OCI-LY7 (cell line): ENCODE results near the gene MTUS2. TPM values are rescaled to one million over a fixed set of nuclear protein-coding genes. Genes with fewer than 3 reads are reported as not detected.

Experiments
- BruUV-seq: library from RNA; stranded (reverse); fragments of 400-500 nt; replicated peaks from 2 replicates; lab custom pipeline; 2021; lab: Mats Ljungman, UMichigan
- CTCF ChIA-PET: fragments of 300-600 bp; sonication (Branson Sonifier 250); formaldehyde crosslinking; loops from one replicate; lab custom pipeline; 2022; ENCODE audit warnings: antibody characterized with exemption; ENCODE audit not compliant: unreplicated experiment; lab: Charles Lee
- POLR2A ChIA-PET: fragments of 300-600 bp; sonication (Branson Sonifier 250); formaldehyde crosslinking; loops from one replicate; lab custom pipeline; 2022; ENCODE audit warnings: antibody characterized with exemption; lab: Charles Lee
- DNase-seq: peaks from one replicate; pipeline ENCODE4 v3.0.0-alpha.2; 2015; ENCODE audit warnings: low spot score
- H2AFZ ChIP-seq: fragments of 200-600 bp; sonication (generic), shearing (Covaris generic); 2 replicates; pipeline ENCODE4 v1.6.1; 2014; ENCODE audit warnings: mild to moderate bottlenecking, antibody characterized with exemption, low read length, moderate library complexity
- H3K27ac ChIP-seq: fragments of 200-600 bp; sonication (generic); 2 replicates; pipeline ENCODE4 v1.5.1; 2014; ENCODE audit warnings: mixed run types, low read depth, mild to moderate bottlenecking, moderate library complexity, low read length, inconsistent platforms; ENCODE audit not compliant: poor library complexity, severe bottlenecking
- H3K36me3 ChIP-seq: fragments of 200-600 bp; sonication (generic); 2 replicates; pipeline ENCODE4 v1.6.1; 2014; ENCODE audit warnings: mild to moderate bottlenecking, antibody characterized with exemption, low read length, moderate library complexity, mixed read lengths; ENCODE audit not compliant: insufficient read depth
- H3K4me1 ChIP-seq: fragments of 200-600 bp; sonication (generic); 2 replicates; pipeline ENCODE4 v1.5.1; 2014; ENCODE audit warnings: mild to moderate bottlenecking, low read length; ENCODE audit not compliant: insufficient read depth, poor library complexity, severe bottlenecking
- H3K4me2 ChIP-seq: fragments of 200-600 bp; sonication (generic); 2 replicates; pipeline ENCODE4 v1.6.1; 2014; ENCODE audit warnings: mild to moderate bottlenecking, low read length
- H3K4me3 ChIP-seq: fragments of 200-600 bp; sonication (generic); 2 replicates; pipeline ENCODE4 v1.5.1; 2014; ENCODE audit warnings: mild to moderate bottlenecking, low read depth, low read length; ENCODE audit not compliant: poor library complexity, severe bottlenecking
- H3K79me2 ChIP-seq: fragments of 200-600 bp; sonication (generic); 2 replicates; pipeline ENCODE4 v1.6.1; 2016; ENCODE audit warnings: low read depth, mild to moderate bottlenecking, low read length, moderate library complexity, mixed read lengths; ENCODE audit not compliant: insufficient read depth
- H3K9me2 ChIP-seq: fragments of 200-600 bp; sonication (generic); 2 replicates; pipeline ENCODE4 v1.6.1; 2016; ENCODE audit warnings: mild to moderate bottlenecking, low read length, mixed read lengths; ENCODE audit not compliant: insufficient read depth
- H3K9me3 ChIP-seq: fragments of 200-600 bp; sonication (generic); 2 replicates; pipeline ENCODE4 v1.6.1; 2014; ENCODE audit warnings: mild to moderate bottlenecking, mixed run types, low read length, mixed read lengths
- H4K20me1 ChIP-seq: fragments of 200-600 bp; sonication (generic); 2 replicates; pipeline ENCODE4 v1.6.1; 2014; ENCODE audit warnings: mild to moderate bottlenecking, antibody characterized with exemption, low read length, moderate library complexity, mixed read lengths; ENCODE audit not compliant: insufficient read depth
- EZH2phosphoT487 ChIP-seq: fragments of 200-600 bp; sonication (generic); IDR thresholded peaks from 2 replicates; pipeline ENCODE4 v1.6.1; 2018; ENCODE audit warnings: low read depth, borderline replicate concordance, mild to moderate bottlenecking, mixed run types, antibody characterized with exemption, low read length, moderate library complexity, mixed read lengths
- intact Hi-C: fragments of 100-400 bp; cut with micrococcal nuclease; formaldehyde crosslinking; loops from one replicate; pipeline ENCODE4 v1.10.0; 2022; ENCODE audit not compliant: unreplicated experiment
- total RNA-seq, 2 experiments: library from RNA; depleted of rRNA in 1 of 2; stranded (reverse); fragments of >200 nt in 1 of 2; shearing (Covaris generic) in 1 of 2; gene quantifications; 2 replicates each; pipeline ENCODE4 v1.2.3, GENCODE V29; 2014 to 2022
- TF ChIP-seq, protein P1 (sequence below): fragments of 200-600 bp; sonication (generic); conservative IDR thresholded peaks from 2 replicates; pipeline ENCODE4 v1.5.1; 2014; ENCODE audit warnings: mild to moderate bottlenecking, antibody characterized with exemption, low read length, moderate library complexity, mixed read lengths

MTUS2 gene
- total RNA-seq, 2 experiments from 2014 or later, result 0.16 to 9.8 TPM

DNA sequence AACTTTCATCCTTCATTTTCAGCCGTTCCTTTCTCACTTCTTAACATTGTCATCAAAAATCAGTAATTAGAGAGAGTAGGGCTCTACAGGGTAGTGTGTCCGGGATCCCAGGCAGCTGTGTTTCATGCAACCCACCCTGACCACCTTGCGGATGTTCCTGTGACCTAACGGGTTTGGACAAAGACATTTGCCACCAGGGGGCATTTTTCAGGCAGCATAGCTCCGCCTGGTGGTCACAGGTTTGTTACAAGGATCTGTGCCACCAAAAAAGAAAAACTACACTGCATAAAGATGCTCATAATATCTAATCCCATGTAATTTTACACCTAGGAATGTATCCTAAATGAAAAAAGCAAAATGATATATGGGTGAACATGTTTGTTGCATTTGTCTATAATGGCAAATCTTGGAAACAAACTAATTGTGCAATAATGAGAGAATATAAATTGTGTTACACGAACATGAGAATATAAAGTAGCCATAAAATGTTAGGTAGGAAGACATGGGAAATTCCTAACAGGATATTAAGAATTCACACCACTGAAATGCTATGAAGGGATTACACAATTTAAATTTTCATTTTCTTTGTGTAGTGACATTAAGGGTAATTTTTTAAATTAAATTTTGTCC is 652.3 kb downstream of the MTUS2 start:
- H3K4me3 ChIP-seq, result no peak overlapping the region
- BruUV-seq, result no TSS peak
- H3K27ac ChIP-seq, result no peak overlapping the region
- no peak for TF ChIP-seq EZH2phosphoT487
- TF ChIP-seq, protein P1, sequence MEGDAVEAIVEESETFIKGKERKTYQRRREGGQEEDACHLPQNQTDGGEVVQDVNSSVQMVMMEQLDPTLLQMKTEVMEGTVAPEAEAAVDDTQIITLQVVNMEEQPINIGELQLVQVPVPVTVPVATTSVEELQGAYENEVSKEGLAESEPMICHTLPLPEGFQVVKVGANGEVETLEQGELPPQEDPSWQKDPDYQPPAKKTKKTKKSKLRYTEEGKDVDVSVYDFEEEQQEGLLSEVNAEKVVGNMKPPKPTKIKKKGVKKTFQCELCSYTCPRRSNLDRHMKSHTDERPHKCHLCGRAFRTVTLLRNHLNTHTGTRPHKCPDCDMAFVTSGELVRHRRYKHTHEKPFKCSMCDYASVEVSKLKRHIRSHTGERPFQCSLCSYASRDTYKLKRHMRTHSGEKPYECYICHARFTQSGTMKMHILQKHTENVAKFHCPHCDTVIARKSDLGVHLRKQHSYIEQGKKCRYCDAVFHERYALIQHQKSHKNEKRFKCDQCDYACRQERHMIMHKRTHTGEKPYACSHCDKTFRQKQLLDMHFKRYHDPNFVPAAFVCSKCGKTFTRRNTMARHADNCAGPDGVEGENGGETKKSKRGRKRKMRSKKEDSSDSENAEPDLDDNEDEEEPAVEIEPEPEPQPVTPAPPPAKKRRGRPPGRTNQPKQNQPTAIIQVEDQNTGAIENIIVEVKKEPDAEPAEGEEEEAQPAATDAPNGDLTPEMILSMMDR, result peak; percentile 100
- H3K4me1 ChIP-seq, result peaks cover 19% of the 10 kb centered on the region
- intact Hi-C loops, result loop anchor here (1.0 to 10.0 kb wide), 3 partner anchors 22 to 668 kb away; no protein-coding TSS in a partner anchor
- H3K36me3 ChIP-seq, result no peaks in the 10 kb centered on the region
- no peaks in the 10 kb centered on the region for H3K9me2 ChIP-seq
- no peaks in the 10 kb centered on the region for H4K20me1 ChIP-seq
- peak; percentile 88 for DNase-seq
- no peaks in the 10 kb centered on the region for H3K79me2 ChIP-seq
- peak overlapping the region; percentile 73; the same call in 1 of the 2 replicates for H2AFZ ChIP-seq
- no peaks in the 10 kb centered on the region for H3K9me3 ChIP-seq
- POLR2A ChIA-PET, result interaction anchor here (1.0 to 1.7 kb wide), 5 partner anchors 18 to 880 kb away, joined by 3 to 8 read pairs (median 5); no protein-coding TSS in a partner anchor
- peak overlapping the region; percentile 57 for H3K4me2 ChIP-seq
- CTCF ChIA-PET, result interaction anchor here (1.1 kb wide), 1 partner anchor 30 kb away, joined by 3 read pairs; no protein-coding TSS in a partner anchor

DNA sequence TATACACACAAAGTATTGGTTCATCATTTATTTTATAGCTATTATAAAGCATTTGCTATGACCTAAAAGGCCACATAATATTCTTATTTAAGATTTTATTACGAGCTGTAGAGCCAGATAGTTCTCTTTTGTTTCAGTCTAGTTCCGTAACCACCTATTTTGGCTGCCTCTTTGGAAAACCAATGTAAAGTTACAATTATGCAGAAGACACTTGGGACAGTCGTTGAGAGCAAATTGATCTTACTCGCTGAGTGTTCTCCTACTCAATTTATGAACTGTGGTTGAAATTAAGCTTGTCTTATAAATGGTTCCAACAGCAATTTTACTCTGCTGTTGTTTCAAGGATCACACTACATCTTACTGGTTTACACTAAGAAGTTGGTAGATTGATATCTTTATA is 653.0 kb downstream of the MTUS2 start:
- CTCF ChIA-PET, result interaction anchor here (1.3 kb wide), 1 partner anchor 18 kb away, joined by 3 read pairs; no protein-coding TSS in a partner anchor
- DNase-seq, result no peak
- Histone ChIP-seq H3K9me3 (no peaks in the 10 kb centered on the region), H2AFZ (no peak overlapping the region), H3K36me3 (no peaks in the 10 kb centered on the region), H4K20me1 (no peaks in the 10 kb centered on the region), H3K9me2 (no peaks in the 10 kb centered on the region), H3K27ac (no peak overlapping the region), H3K79me2 (no peaks in the 10 kb centered on the region), H3K4me1 (peaks cover 15% of the 10 kb centered on the region), H3K4me3 (no peak overlapping the region), H3K4me2 (no peak overlapping the region)
- POLR2A ChIA-PET, result interaction anchor here (1.5 to 1.7 kb wide), 3 partner anchors 18 to 41 kb away, joined by 4 to 8 read pairs (median 6); no protein-coding TSS in a partner anchor
- intact Hi-C loops, result loop anchor here (2.0 to 10.0 kb wide), 2 partner anchors 22 to 668 kb away; no protein-coding TSS in a partner anchor
- BruUV-seq, result no TSS peak
- TF ChIP-seq, protein P1, result no peak
- no peak for TF ChIP-seq EZH2phosphoT487
